HG02943 (cell line): Measurements from ENCODE around the gene LRRC18.

Experiments used
- ATAC-seq: cut with Tn5 transposase; IDR thresholded peaks from one replicate; pipeline ENCODE4 v1.9.1; 2021; ENCODE audit warnings: mild to moderate bottlenecking, low read depth, moderate library complexity; ENCODE audit not compliant: unreplicated experiment

LRRC18 gene

GRCh38 chr10:48939790-48940325, at the start of gene LRRC18:
Gene LRRC18 (minus strand): TSS chr10:48939840. CDS start chr10:48914155, 25,685 bp downstream.
- ATAC-seq, result no peak

GRCh38 chr10:48985621-48986158, 46.0 kb upstream of the LRRC18 start:
- no peak for ATAC-seq

DNA sequence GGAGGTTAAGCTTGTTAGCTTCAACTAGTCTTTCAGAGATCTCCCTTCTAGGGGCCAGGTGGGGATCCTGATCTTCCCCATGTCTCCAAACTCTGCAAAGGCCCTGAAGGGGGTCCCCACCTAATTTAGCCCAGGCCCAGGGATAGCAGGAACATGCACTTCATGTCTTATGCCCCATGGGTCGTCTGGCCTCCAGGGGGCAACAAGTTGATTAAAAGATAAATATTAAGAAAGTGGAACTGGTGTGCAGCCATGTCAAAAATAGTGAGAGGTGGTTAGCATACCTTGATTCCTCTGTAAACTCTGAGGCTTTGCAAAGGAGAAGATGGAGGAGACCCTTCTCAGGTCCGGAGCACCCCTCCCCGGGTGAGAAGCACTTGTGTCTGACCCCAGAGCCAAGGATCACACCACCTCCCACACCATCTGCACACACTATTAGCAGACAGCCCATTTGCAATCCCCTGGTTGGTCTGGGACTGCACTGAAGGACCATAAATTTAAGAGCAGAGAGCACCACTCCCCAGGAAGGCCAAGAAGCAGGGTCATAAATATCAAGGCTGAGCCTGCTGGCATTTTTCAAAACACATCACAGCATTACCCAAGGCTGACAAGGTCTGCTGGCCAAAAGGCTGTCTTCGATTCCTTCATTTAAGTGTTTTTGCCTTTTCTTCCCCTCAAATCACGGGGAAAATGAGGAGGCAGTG, 44.2 kb upstream of the LRRC18 start:
- ATAC-seq, result no peak

- ATAC-seq, result no peak
These were observed 42.9 kb upstream of the LRRC18 start for GRCh38 chr10:48982584-48982983.

DNA sequence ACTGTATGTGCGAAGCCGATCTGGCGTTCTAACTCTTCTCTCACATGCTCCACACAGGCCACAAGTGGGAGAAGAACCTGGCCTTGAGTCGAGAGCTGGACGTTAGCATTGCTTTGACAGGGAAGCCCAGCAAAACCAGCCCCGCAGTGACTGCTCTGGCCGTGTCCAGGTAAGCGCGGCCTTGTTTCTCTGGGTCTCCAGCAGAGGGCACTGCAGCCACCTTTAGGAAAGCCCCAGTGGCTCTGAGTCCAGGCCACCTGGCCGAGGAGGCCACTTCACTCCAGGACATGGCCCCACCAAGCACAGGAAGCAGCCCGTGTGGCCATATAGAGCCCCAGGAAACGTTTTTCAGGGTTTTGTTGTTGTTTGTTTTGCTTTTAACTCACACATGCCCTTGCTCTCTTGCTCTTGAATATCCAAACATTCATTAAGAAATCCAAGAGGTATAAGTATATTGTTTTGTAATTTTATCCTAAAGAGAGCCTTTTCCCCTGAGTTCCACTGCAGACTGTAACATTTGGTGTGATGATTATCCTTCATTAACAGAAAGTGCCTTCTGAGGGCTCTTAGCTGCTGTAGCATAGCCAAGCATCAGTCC, 41.8 kb upstream of the LRRC18 start:
- ATAC-seq, result no peak

- no peak for ATAC-seq
These were observed 38.7 kb upstream of the LRRC18 start for GRCh38 chr10:48978318-48978717.

DNA sequence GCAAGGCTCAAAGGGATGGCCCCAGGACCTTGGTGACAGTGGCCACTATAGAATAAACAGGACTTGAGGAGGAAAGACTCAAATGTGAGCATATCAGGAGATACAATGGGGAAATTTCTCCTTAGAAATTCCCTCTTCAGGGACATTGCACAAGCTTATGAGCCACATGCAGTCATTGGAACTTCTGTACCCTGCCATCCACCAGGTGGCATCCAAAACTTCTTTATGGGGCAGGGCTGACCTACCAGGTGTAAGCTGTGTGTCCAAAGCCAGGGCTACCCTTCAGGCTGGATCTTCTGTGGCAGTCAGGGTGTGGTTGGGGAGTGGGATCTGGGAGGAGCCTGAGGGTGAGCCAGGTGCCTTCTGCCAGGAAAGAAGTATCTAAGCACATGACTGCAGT, 36.6 kb upstream of the LRRC18 start:
- ATAC-seq, result no peak

- ATAC-seq, result no peak
These were observed 35.0 kb upstream of the LRRC18 start for GRCh38 chr10:48974510-48975156.

GRCh38 chr10:48973065-48973464, 33.4 kb upstream of the LRRC18 start:
- no peak for ATAC-seq

GRCh38 chr10:48970654-48971053, 31.0 kb upstream of the LRRC18 start:
- ATAC-seq, result no peak

DNA sequence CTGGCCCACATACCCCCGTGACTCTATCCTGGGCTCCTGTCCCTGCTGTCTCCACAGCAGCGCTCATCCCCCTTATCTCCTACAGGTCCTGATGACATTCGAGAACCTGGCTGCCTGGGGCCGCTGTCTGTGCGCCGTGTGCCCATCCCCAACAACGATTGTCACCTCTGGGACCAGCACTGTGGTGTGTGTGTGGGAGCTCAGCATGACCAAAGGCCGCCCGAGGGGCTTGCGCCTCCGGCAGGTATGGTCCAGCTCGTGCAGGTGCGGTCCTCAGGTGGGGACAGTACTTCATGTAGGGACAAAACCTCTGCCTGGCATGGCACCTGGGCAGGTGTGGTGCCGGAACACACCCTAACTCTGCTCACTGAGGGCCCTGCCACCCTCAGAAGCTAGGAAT, 30.4 kb upstream of the LRRC18 start:
- no peak for ATAC-seq

GRCh38 chr10:48968036-48968435, 28.4 kb upstream of the LRRC18 start:
- no peak for ATAC-seq

- no peak for ATAC-seq
These were observed 25.8 kb upstream of the LRRC18 start for GRCh38 chr10:48965460-48965859.

- no peak for ATAC-seq
These were observed 24.4 kb upstream of the LRRC18 start for GRCh38 chr10:48964038-48964437.

DNA sequence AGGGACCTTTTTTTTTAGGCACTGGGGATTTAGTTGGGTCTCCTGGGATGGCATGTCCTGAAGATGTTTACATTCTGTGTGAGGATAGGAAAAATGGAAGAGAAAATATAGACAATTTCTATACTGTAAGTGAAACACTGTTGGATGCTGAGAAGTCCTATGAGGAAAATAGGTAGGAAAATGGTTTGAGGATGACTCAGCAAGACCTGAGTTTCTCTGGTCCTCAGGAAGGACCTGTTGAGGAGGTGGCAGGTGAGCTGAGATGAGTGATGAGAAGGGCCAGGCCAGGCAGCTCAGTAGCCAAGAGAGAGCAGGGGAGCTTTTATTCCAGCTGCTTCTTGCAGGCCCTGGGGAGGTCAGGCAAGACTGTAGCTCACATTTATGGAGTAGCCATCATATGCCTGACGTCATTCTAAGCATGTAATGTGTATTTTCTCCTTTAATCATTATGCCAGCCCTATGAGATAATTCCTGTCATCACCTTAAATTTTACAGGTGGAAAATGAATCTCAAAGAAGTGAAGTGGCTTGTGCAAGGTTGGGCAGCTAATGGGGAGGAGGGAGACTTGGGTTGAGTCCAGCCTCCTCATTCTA, 19.1 kb upstream of the LRRC18 start:
- ATAC-seq, result no peak

GRCh38 chr10:48957361-48958151, 17.9 kb upstream of the LRRC18 start:
- no peak for ATAC-seq

DNA sequence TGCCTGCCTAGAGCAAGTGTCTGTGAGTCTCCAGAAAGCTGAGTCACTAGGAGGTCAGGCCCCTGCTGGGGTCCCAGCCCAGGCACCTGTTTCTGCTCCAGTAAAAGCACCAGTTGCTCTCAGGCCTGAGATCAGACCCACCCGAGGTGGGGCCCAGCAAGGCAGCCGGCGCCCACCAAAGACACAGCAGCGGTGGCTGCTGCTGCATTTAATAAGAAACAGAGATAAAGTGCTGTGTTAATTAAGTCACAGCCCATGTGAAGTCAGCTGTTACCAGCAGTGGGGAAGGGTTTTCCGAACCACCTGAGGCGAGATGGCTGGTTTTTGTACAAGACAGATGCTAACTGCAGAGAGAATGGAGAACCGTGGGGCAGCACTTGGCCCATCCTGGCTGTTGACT, 12.1 kb upstream of the LRRC18 start:
- no peak for ATAC-seq

GRCh38 chr10:48948470-48949037, 8.9 kb upstream of the LRRC18 start:
- ATAC-seq, result no peak

GRCh38 chr10:48947690-48948469, 8.2 kb upstream of the LRRC18 start:
- no peak for ATAC-seq
